HG03095 (cell line): ENCODE measurements around the gene TMEM266.

ENCODE experiments used
- ATAC-seq: cut with Tn5 transposase; IDR thresholded peaks from one replicate; pipeline ENCODE4 v1.9.1; 2021; ENCODE audit warnings: moderate library complexity; ENCODE audit not compliant: unreplicated experiment

Gene TMEM266

GRCh38 chr15:76160426-76161152 is 100.8 kb downstream of the TMEM266 start:
- no peak for ATAC-seq

- no peak for ATAC-seq
Observed at GRCh38 chr15:76161153-76162035, 101.6 kb downstream of the TMEM266 start.

DNA sequence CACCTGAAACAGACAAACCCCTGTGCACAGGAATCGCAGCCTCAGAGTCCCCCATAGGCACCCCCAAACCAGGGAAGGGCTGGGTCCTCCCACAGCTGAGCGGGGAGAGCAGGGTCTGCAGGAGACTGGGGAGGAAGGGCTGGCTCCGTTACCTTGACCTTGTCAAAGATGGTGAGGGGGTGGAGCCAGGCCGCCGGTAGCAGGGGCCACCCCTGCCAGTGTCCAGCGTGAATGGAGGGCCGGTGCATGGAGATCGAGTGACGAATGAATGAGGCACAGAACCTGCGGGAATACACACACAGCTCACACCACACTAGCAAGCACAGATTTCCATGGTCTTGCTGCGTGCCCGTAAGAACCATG is 102.2 kb downstream of the TMEM266 start:
- no peak for ATAC-seq

DNA sequence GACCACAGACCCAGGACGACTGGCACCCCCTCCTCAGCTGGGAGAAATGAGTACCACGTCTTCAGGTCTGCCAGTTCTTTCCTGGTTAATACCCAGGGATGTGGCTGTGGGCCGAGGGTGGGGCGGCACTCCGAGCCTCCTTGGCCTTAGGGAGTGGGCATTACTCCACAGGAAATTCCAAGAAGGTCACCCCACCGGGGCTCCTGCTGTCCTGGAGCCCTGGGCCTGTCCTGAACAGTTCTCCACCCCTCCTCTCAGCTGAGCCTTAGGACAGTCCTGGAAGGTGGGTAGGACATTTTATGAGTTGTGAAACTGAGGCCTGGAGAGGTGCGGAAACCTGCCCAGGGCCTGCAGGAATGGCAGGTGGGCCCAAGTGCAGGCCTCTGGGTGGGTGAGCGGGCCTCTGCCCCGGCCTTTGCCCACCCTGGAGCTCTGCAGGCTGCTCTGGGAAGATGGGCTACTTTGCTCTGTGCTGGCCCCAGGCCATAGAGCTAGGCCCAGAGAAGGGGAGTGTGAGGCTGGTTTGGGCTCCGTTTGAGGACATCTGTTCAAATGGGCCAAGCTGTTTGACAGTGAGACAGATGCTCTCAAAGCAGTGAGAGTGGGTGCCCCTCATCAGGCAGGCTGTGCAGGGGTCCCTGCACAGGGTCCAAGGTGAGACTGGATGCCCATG is 103.1 kb downstream of the TMEM266 start:
- no peak for ATAC-seq

DNA sequence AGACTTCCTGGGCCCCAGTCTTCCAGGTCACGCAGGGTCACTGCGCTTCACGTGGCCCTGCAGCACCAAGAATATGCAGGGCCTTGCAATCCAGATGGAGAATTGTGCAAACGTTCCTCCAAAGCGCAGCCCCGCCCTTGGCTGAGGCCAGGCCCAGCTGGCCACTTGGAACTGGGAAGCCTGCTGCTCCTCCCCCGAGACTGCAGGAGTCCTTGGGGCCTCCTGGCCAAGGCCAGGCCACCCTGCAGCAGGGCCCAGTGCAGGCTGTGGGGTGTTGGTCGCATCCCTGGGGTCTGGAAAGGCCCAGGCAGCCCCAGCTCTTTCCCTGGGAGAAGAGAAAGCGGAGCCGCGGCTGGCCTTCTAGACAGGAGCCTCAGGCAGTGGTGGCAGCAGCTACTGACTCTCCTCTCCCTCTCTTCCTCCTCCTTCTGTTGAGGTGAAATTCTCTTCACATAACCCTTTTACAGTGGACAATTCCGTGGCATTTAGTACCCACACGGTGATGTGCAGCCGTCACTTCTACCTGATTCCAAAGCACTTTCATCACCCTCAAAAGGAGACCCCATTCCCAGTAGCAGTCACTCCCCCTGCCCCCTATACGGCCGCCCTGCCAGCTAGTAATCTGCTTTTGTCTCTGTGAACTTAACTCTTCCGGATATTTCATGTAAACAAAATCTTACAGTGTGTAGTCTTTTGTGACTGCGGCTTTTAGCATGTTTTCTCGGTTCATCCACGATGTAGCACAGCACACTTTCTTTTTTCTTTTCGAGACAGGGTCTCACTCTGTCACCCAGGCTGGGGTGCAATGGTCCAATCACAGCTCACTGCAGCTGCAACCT is 103.9 kb downstream of the TMEM266 start:
- no peak for ATAC-seq

- ATAC-seq, result no peak
Observed at GRCh38 chr15:76164602-76165001, 104.8 kb downstream of the TMEM266 start.

- ATAC-seq, result no peak
Observed at GRCh38 chr15:76165951-76166350, 106.2 kb downstream of the TMEM266 start.

- no peak for ATAC-seq
Observed at GRCh38 chr15:76168237-76168984, 108.6 kb downstream of the TMEM266 start.

DNA sequence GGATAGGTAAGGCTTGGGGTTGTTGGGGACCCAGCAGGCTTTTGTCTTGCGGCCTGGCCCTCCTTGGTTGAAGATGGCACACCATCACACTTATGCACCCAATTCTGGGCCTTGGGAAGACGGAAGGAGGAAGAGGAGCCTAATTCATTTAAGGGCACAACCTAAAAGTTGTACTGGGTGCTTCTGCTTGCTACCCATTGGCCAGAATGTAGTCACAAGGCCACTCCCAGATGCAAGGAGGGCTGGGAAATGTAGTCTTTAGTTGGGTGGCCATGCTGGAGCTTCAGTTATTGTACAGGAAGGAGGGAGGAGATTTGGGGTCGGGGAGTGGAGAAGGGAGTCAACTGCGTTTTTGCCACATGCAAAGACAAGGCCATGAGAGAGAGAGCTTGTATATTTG is 109.2 kb downstream of the TMEM266 start:
- no peak for ATAC-seq

- ATAC-seq, result no peak
Observed at GRCh38 chr15:76169911-76170800, 110.4 kb downstream of the TMEM266 start.

DNA sequence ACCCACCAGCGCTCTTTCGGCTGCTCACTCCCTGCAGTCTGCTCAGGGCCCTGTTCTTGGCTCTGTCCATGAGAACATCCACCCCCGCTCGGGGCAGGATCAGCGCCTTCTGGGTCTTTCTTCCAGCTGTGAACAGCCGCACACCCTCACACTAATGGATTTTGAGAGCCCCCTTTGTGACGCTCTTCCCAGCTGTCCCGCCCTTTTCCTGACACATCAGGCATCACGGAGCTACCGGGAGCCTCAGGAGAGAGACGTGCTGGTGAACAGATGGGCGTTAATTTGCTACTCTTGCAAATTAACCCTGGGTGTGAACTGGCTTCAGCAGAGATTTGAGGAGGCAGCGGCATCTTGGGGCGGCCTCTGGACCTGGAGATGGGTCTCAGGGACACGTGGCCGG is 113.0 kb downstream of the TMEM266 start:
- ATAC-seq, result no peak

GRCh38 chr15:76173317-76173834 is 113.6 kb downstream of the TMEM266 start:
- ATAC-seq, result no peak

GRCh38 chr15:76174654-76175053 is 114.9 kb downstream of the TMEM266 start:
- no peak for ATAC-seq

- ATAC-seq, result no peak
Observed at GRCh38 chr15:76175442-76175841, 115.7 kb downstream of the TMEM266 start.

DNA sequence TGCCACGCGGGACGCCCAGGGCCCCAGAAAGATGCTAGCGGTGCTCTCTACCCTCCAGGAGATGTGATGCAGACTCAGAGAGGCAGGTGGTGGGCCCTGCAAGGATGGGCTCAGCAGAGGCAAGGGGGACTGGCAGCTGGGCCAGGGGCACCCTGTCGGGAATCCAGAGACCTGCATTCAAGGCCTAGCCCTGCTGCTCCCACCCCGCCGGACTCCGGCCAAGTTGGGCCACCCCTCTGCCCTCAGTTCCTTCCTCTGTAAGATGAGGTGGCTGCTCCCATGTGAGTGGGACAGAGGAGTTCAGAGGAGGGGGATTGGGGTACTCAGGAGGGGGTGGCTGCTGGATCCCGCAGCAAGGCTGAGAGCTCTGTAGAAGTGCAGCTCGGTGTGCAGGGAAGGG is 116.3 kb downstream of the TMEM266 start:
- no peak for ATAC-seq

- no peak for ATAC-seq
Observed at GRCh38 chr15:76176487-76177085, 116.8 kb downstream of the TMEM266 start.

GRCh38 chr15:76177491-76178040 is 117.8 kb downstream of the TMEM266 start:
- no peak for ATAC-seq

GRCh38 chr15:76178296-76179000 is 118.7 kb downstream of the TMEM266 start:
- no peak for ATAC-seq
